H1 (cell line): Measurements from ENCODE around the gene ANKH. TPM values are rescaled to one million over a fixed set of nuclear protein-coding genes. Genes with fewer than 3 reads are reported as not detected.

Experiments
- CTCF ChIA-PET: fragments of 300-600 bp; sonication (Branson Sonifier 250); formaldehyde crosslinking; loops from one replicate; lab custom pipeline; 2021; ENCODE audit not compliant: partially characterized antibody; lab: Charles Lee
- POLR2A ChIA-PET: fragments of 300-600 bp; sonication (Branson Sonifier 250); formaldehyde crosslinking; loops from one replicate; lab custom pipeline; 2021; ENCODE audit warnings: inconsistent platforms; ENCODE audit not compliant: partially characterized antibody; lab: Charles Lee
- DNase-seq, 2 experiments: peaks; one replicate each; pipeline versions ENCODE4 v3.0.0 to v3.0.0-alpha.2; 2010 to 2022; ENCODE audit warnings: low spot score in 2 of 2, low read depth in 1 of 2, mixed read lengths in 1 of 2
- FAIRE-seq: peaks from 2 replicates; lab custom pipeline; 2011; peaks lifted over from hg19 to GRCh38; lab: Jason Lieb, UNC
- H2AFZ ChIP-seq: 2 replicates; pipeline ENCODE4 v1.8.1; 2012; ENCODE audit warnings: low read length, inconsistent platforms
- H2AK5ac ChIP-seq: 2 replicates; pipeline ENCODE4 v1.6.1; 2013; ENCODE audit warnings: low read depth, low read length
- H2BK120ac ChIP-seq: replicated peaks from 2 replicates; pipeline ENCODE3; 2013; ENCODE audit warnings: low read depth, low read length, inconsistent platforms
- H2BK12ac ChIP-seq: 2 replicates; pipeline ENCODE4 v1.6.1; 2013; ENCODE audit warnings: low read depth, low read length
- H2BK15ac ChIP-seq: 2 replicates; pipeline ENCODE4 v1.6.1; 2013; ENCODE audit warnings: low read length
- H2BK20ac ChIP-seq: 2 replicates; pipeline ENCODE4 v1.6.1; 2013; ENCODE audit warnings: low read length
- H2BK5ac ChIP-seq: 2 replicates; pipeline ENCODE4 v1.6.1; 2013; ENCODE audit warnings: low read depth, low read length
- H3K14ac ChIP-seq: 2 replicates; pipeline ENCODE4 v1.6.1; 2013; ENCODE audit warnings: inconsistent platforms; ENCODE audit not compliant: insufficient read length
- H3K18ac ChIP-seq: 2 replicates; pipeline ENCODE4 v1.6.1; 2013; ENCODE audit warnings: low read length; ENCODE audit errors: extremely low read depth
- H3K23ac ChIP-seq: 2 replicates; pipeline ENCODE4 v1.6.1; 2013; ENCODE audit warnings: inconsistent platforms; ENCODE audit not compliant: insufficient read length
- H3K23me2 ChIP-seq: 2 replicates; pipeline ENCODE4 v1.6.1; 2013; ENCODE audit warnings: low read depth, low read length
- H3K27ac ChIP-seq: 2 replicates; pipeline ENCODE4 v1.6.1; 2011; ENCODE audit warnings: low read depth, low read length, inconsistent platforms
- H3K27me3 ChIP-seq, 4 experiments: replicated peaks in 1 of 4; 1 replicate in 1 of 4; 2 replicates in 3 of 4; pipeline versions ENCODE4 v1.6.1 to v1.8.1; 2011 to 2013; ENCODE audit warnings: low read length in 3 of 4, mild to moderate bottlenecking in 3 of 4, inconsistent platforms in 2 of 4, mixed read lengths in 2 of 4, moderate library complexity in 1 of 4; ENCODE audit not compliant: control insufficient read depth in 3 of 4, insufficient read depth in 3 of 4; ENCODE audit errors: extremely low read depth in 1 of 4
- H3K36me3 ChIP-seq, 4 experiments: 2 replicates each; pipeline versions ENCODE4 v1.6.1 to v1.8.1; 2011 to 2013; ENCODE audit warnings: mild to moderate bottlenecking in 4 of 4, low read length in 3 of 4, moderate library complexity in 2 of 4, control low read depth in 1 of 4, inconsistent platforms in 1 of 4; ENCODE audit not compliant: insufficient read depth in 4 of 4, control insufficient read depth in 2 of 4
- H3K4ac ChIP-seq: replicated peaks from 2 replicates; pipeline ENCODE3; 2013; ENCODE audit warnings: low read length, low read depth, mixed read lengths, inconsistent platforms; ENCODE audit not compliant: insufficient read length
- H3K4me1 ChIP-seq, 4 experiments: replicated peaks in 1 of 4; 1 replicate in 1 of 4; 2 replicates in 3 of 4; pipeline versions ENCODE4 v1.6.1 to v1.8.1; 2011 to 2013; ENCODE audit warnings: low read length in 3 of 4, inconsistent platforms in 2 of 4, mixed read lengths in 1 of 4; ENCODE audit not compliant: insufficient read depth in 4 of 4, control insufficient read depth in 3 of 4
- H3K4me2 ChIP-seq, 2 experiments: 2 replicates each; pipeline versions ENCODE4 v1.6.1 to v1.8.1; 2011 to 2013; ENCODE audit warnings: low read depth in 2 of 2, low read length in 2 of 2, control low read depth in 1 of 2, inconsistent platforms in 1 of 2, mild to moderate bottlenecking in 1 of 2; ENCODE audit not compliant: insufficient read depth in 1 of 2
- H3K4me3 ChIP-seq, 4 experiments: fragments of 200-600, 300-600 bp in 1 of 4; sonication (generic), shearing (Covaris generic), sonication (Bioruptor Twin) in 1 of 4; 2 replicates each; pipeline versions ENCODE4 v1.5.1 to v1.8.1; 2011 to 2016; ENCODE audit warnings: low read length in 4 of 4, low read depth in 3 of 4, control low read depth in 2 of 4, inconsistent platforms in 2 of 4, mild to moderate bottlenecking in 2 of 4, mixed read lengths in 1 of 4, moderate library complexity in 1 of 4; ENCODE audit not compliant: insufficient read depth in 2 of 4; ENCODE audit errors: extremely low read depth in 1 of 4
- H3K56ac ChIP-seq: replicated peaks from 2 replicates; pipeline ENCODE3; 2013; ENCODE audit warnings: low read depth, mild to moderate bottlenecking, mixed read lengths, low read length, inconsistent platforms; ENCODE audit not compliant: insufficient read length
- H3K79me1 ChIP-seq: 2 replicates; pipeline ENCODE4 v1.6.1; 2013; ENCODE audit warnings: low read depth, low read length, control low read depth
- H3K79me2 ChIP-seq, 2 experiments: 2 replicates each; pipeline versions ENCODE4 v1.6.1 to v1.8.1; 2012 to 2013; ENCODE audit warnings: low read length in 2 of 2, mild to moderate bottlenecking in 2 of 2, inconsistent platforms in 1 of 2; ENCODE audit not compliant: insufficient read depth in 2 of 2, control insufficient read depth in 1 of 2
- H3K9ac ChIP-seq, 4 experiments: replicated peaks in 1 of 4; 1 replicate in 1 of 4; 2 replicates in 3 of 4; pipeline versions ENCODE4 v1.6.1 to v1.8.1; 2011 to 2013; ENCODE audit warnings: low read depth in 3 of 4, low read length in 3 of 4, control low read depth in 2 of 4, mild to moderate bottlenecking in 2 of 4, moderate library complexity in 2 of 4, inconsistent platforms in 1 of 4; ENCODE audit errors: extremely low read depth in 1 of 4
- H3K9me3 ChIP-seq, 2 experiments: 2 replicates each; pipeline versions ENCODE4 v1.6.1 to v1.8.1; 2012 to 2013; ENCODE audit warnings: mild to moderate bottlenecking in 2 of 2, moderate library complexity in 2 of 2, control low read depth in 1 of 2, inconsistent platforms in 1 of 2, low read depth in 1 of 2, low read length in 1 of 2, mixed read lengths in 1 of 2; ENCODE audit not compliant: insufficient read depth in 2 of 2
- H4K20me1 ChIP-seq, 2 experiments: replicated peaks in 1 of 2; 2 replicates each; pipeline versions ENCODE3 to v1.8.1; 2011 to 2013; ENCODE audit warnings: inconsistent platforms in 2 of 2, low read length in 2 of 2, mild to moderate bottlenecking in 1 of 2; ENCODE audit not compliant: insufficient read depth in 2 of 2, control insufficient read depth in 1 of 2
- H4K5ac ChIP-seq: 2 replicates; pipeline ENCODE4 v1.6.1; 2013; ENCODE audit warnings: low read length, low read depth, mixed read lengths, inconsistent platforms; ENCODE audit not compliant: insufficient read length
- H4K8ac ChIP-seq: 2 replicates; pipeline ENCODE4 v1.8.0; 2013; ENCODE audit warnings: mild to moderate bottlenecking, moderate library complexity, low read length, inconsistent platforms; ENCODE audit not compliant: insufficient read depth; ENCODE audit errors: extremely low read depth
- H4K91ac ChIP-seq: replicated peaks from 2 replicates; pipeline ENCODE3; 2013; ENCODE audit warnings: low read length, mixed read lengths, inconsistent platforms; ENCODE audit not compliant: insufficient read length
- SIRT6 ChIP-seq: IDR thresholded peaks from one replicate; pipeline ENCODE4 v1.7.1; 2012; ENCODE audit warnings: low read length, inconsistent platforms
- SUZ12 ChIP-seq: fragments of 200-600 bp; sonication (generic); IDR thresholded peaks from 2 replicates; pipeline ENCODE4 v1.6.1; 2012; ENCODE audit warnings: mild to moderate bottlenecking, inconsistent platforms, low read length, moderate library complexity, mixed read lengths
- TAF1 ChIP-seq: IDR thresholded peaks from 2 replicates; pipeline ENCODE4 v1.6.1; 2011; ENCODE audit warnings: mild to moderate bottlenecking, low read depth, low read length
- WGBS, 2 experiments: shearing (Covaris generic) in 1 of 2; methylation state at CpG; one replicate each; pipeline versions ENCODE4 v1.1.6 to v1.1.7; 2013 to 2015; ENCODE audit warnings: low lambda C conversion rate in 2 of 2, mixed read lengths in 2 of 2, inconsistent platforms in 1 of 2, low coverage in 1 of 2, missing lambda C conversion rate in 1 of 2; ENCODE audit not compliant: insufficient replicate concordance in 2 of 2, insufficient coverage in 1 of 2, insufficient read length in 1 of 2; ENCODE audit errors: extremely low coverage in 1 of 2, missing lambda C conversion rate in 1 of 2; 5-methylcytosine and 5-hydroxymethylcytosine counted together
- polyA plus RNA-seq, 7 experiments: library from polyadenylated mRNA; depleted of rRNA in 3 of 7; stranded (reverse) in 5 of 7; unstranded in 2 of 7; fragments of >200 nt in 5 of 7; fragments of 200-250 nt in 2 of 7; gene quantifications; 1 replicate in 5 of 7; 2 replicates in 1 of 7; 4 replicates in 1 of 7; pipeline versions ENCODE4 v1.2.1 to v1.2.3, GENCODE V29; 2011 to 2013; ENCODE audit warnings: missing spikeins in 2 of 7, mixed read lengths in 2 of 7
- total RNA-seq: library from RNA; stranded (reverse); fragmentation: NEBNext Ultra II Directional; extraction: Animal tissue kit (Norgen Biotek cat#: 25700); gene quantifications from 2 replicates; pipeline ENCODE4 v1.2.1, GENCODE V29; 2021

ANKH gene
- total and polyA plus RNA-seq, 2 of the 8 experiments (the other 6 are each of a cell fraction or from before 2014, with no cell fraction given), result 5.3 to 13.0 TPM

GRCh38 chr5:14705556-14705955, 166.0 kb downstream of the ANKH start:
- no peaks in the 10 kb centered on the region for H3K79me2 ChIP-seq
- no peak overlapping the region for H4K8ac ChIP-seq
- no peak overlapping the region for H4K91ac ChIP-seq
- no peak overlapping the region for H3K14ac ChIP-seq
- H3K56ac ChIP-seq, result no peak overlapping the region
- H3K23me2 ChIP-seq, result no peaks in the 10 kb centered on the region
- H2AFZ ChIP-seq, result no peak overlapping the region
- ChIA-PET CTCF (interaction anchor here (1.0 to 1.6 kb wide), 3 partner anchors 15 to 21 kb away, joined by 3 to 8 read pairs (median 4); no protein-coding TSS in a partner anchor), POLR2A (interaction anchor here (1.3 kb wide), 1 partner anchor 21 kb away, joined by 3 read pairs; no protein-coding TSS in a partner anchor)
- no peak overlapping the region for H2BK12ac ChIP-seq
- H3K9me3 ChIP-seq, result no peaks in the 10 kb centered on the region
- peaks cover 0 to 3% (median under 1%) of the 10 kb centered on the region in 4 experiments; a peak in 2 of 7 replicates for H3K27me3 ChIP-seq
- H3K4ac ChIP-seq, result no peak overlapping the region
- 93% methylated on average over 8 of the region's 8 CpGs; no CpG with 5 or more reads in 1 of the 2 experiments for WGBS, 2 experiments
- H3K4me2 ChIP-seq, result no peak overlapping the region
- FAIRE-seq (no peak), DNase-seq (no peak)
- H3K9ac ChIP-seq, result no peak overlapping the region
- no peak overlapping the region for H3K4me3 ChIP-seq
- no peaks in the 10 kb centered on the region for H3K4me1 ChIP-seq
- peaks cover 0 to 3% (median under 1%) of the 10 kb centered on the region in 4 experiments; a peak in 2 of 8 replicates for H3K36me3 ChIP-seq
- H3K23ac ChIP-seq, result no peak overlapping the region
- H2AK5ac ChIP-seq, result no peak overlapping the region
- no peaks in the 10 kb centered on the region; the same call in 1 of the 2 replicates for H3K79me1 ChIP-seq
- no peak overlapping the region for H2BK15ac ChIP-seq
- no peak overlapping the region for H2BK120ac ChIP-seq
- no peak overlapping the region for H2BK5ac ChIP-seq
- no peak overlapping the region for H4K5ac ChIP-seq
- peaks cover 0 to 2% of the 10 kb centered on the region in 2 experiments for H4K20me1 ChIP-seq
- H3K18ac ChIP-seq, result no peak overlapping the region
- H3K27ac ChIP-seq, result no peak overlapping the region
- H2BK20ac ChIP-seq, result no peak overlapping the region
- TF ChIP-seq SUZ12, result no peak
- no peak for TF ChIP-seq SIRT6
- no peak for TF ChIP-seq TAF1
